Sigmoid colon (tissue), 7 donors: ENCODE measurements around the gene SNRPD3. TPM values are rescaled to one million over a fixed set of nuclear protein-coding genes. Genes with fewer than 3 reads are reported as not detected.

ENCODE experiments used
- DNase-seq: peaks from one replicate; pipeline ENCODE4 v3.0.0-alpha.2; 2019
- H3K27ac ChIP-seq, 4 donors: fragments of 200-600 bp; sonication (generic); one replicate each; pipeline ENCODE4 v1.5.1; 2016 to 2019; ENCODE audit warnings: mild to moderate bottlenecking in 1 of 4
- H3K27me3 ChIP-seq, 3 donors: fragments of 200-600 bp; sonication (generic); one replicate each; pipeline ENCODE4 v1.5.1; 2019; ENCODE audit warnings: mild to moderate bottlenecking in 1 of 3
- H3K36me3 ChIP-seq, 4 donors: fragments of 200-600 bp; sonication (generic); one replicate each; pipeline ENCODE4 v1.5.1; 2016 to 2019
- H3K4me1 ChIP-seq, 4 donors: fragments of 200-600 bp; sonication (generic); one replicate each; pipeline ENCODE4 v1.5.1; 2017 to 2019
- H3K4me3 ChIP-seq, 4 donors: fragments of 200-600 bp; sonication (generic); one replicate each; pipeline ENCODE4 v1.5.1; 2017 to 2019; ENCODE audit warnings: mild to moderate bottlenecking in 2 of 4, moderate library complexity in 1 of 4
- H3K9me3 ChIP-seq, 4 donors: fragments of 200-600 bp in 3 of 4; sonication (generic) in 3 of 4; one replicate each; pipeline versions ENCODE4 v1.5.1 to v1.6.1; 2013 to 2019
- EP300 ChIP-seq, 4 donors: sonication (generic); formaldehyde crosslinking; IDR thresholded peaks; one replicate each; pipeline ENCODE4 v1.6.1; 2017; ENCODE audit warnings: antibody characterized with exemption in 4 of 4
- POLR2A ChIP-seq, 2 donors: fragments of 450-650 bp; IDR thresholded peaks; one replicate each; pipeline ENCODE4 v1.6.1; 2016; ENCODE audit warnings: antibody characterized with exemption in 2 of 2, mild to moderate bottlenecking in 2 of 2, moderate library complexity in 2 of 2
- POLR2AphosphoS5 ChIP-seq, 4 donors: sonication (generic); formaldehyde crosslinking; IDR thresholded peaks; one replicate each; pipeline ENCODE4 v1.6.1; 2017; ENCODE audit warnings: antibody characterized with exemption in 4 of 4
- WGBS, 2 donors: extraction: QIAGEN DNeasy Blood & Tissue Kit; methylation state at CpG; one replicate each; pipeline ENCODE4 v1.1.7; 2013; 5-methylcytosine and 5-hydroxymethylcytosine counted together
- intact Hi-C: fragments of 100-400 bp; cut with DNase I; formaldehyde crosslinking; loops from one replicate; pipeline ENCODE4 v1.15.1; 2023
- polyA plus RNA-seq, 3 donors: library from polyadenylated mRNA; stranded (reverse); fragments of 200-250 nt; gene quantifications; one replicate each; pipeline ENCODE4 v1.2.3, GENCODE V29; 2013
- total RNA-seq, 4 donors: library from RNA; depleted of rRNA; stranded (reverse); fragments of >200 nt; gene quantifications; one replicate each; pipeline ENCODE4 v1.1.0, GENCODE V29; 2016
- TF ChIP-seq, protein P1 (sequence below), 4 experiments: fragments of 450-650 bp in 3 of 4; fragments of 200-600 bp in 1 of 4; IDR thresholded peaks; one replicate each; pipeline ENCODE4 v1.5.1; 2016 to 2019; ENCODE audit warnings: antibody characterized with exemption in 4 of 4, mild to moderate bottlenecking in 3 of 4, moderate library complexity in 2 of 4
- donor health status: healthy with polysubstance abuse.
- donor health status: Bipolar disorder and iron deficiency.
- donor health status: healthy.

The SNRPD3 gene
- total and polyA plus RNA-seq, 7 donors: 104 to 159 (median 140) TPM

DNA sequence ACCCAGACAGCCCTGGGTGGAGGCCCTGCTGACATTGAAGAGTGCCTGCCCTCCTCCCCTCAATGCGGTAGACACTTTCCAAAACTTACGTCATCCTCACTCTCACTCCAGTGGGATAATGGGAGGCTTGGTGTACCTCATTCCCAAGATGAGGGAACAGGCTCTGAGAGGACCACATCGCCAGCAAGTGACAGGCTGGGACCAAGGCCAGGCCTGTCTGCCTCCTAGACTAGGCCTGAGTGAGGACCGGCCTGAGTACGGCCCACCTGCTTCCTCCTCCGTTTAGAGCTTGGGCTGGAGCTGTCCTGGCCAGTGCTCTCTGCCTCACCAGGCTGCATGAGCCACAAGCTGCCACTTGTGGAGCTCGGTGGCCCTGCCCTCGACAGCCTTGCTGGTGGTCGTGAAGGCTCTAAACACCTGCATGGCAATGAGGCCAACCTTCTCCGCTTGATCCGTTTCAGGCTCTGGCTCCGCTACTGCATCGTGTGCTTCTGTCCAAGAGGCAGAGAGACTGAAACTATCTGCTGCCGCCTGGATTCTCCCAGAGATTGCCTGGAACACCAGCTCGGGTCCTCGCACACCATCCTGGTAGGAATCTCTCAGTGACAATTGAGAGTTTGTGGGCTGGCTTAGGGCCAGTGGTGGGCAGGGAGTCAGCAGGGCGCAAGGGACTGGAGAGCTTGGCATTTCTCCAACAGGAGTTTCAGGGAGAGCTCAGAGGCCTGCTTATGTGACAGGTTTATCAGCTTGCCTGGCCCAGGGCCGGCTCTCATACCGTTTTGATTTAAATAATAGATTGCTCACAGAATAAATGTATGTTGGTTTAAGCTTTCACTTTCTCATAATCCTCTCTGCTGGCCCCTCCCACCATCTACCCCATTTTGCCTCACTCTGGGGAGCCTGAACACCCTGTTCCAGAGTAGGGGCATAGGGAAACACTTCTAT lies 27.7 kb downstream of the SNRPD3 start:
- TF ChIP-seq POLR2AphosphoS5 (IDR thresholded peaks at IDR 0.05): peak in 2 of 4 donors; percentile 4 to 28
- TF ChIP-seq, protein P1, sequence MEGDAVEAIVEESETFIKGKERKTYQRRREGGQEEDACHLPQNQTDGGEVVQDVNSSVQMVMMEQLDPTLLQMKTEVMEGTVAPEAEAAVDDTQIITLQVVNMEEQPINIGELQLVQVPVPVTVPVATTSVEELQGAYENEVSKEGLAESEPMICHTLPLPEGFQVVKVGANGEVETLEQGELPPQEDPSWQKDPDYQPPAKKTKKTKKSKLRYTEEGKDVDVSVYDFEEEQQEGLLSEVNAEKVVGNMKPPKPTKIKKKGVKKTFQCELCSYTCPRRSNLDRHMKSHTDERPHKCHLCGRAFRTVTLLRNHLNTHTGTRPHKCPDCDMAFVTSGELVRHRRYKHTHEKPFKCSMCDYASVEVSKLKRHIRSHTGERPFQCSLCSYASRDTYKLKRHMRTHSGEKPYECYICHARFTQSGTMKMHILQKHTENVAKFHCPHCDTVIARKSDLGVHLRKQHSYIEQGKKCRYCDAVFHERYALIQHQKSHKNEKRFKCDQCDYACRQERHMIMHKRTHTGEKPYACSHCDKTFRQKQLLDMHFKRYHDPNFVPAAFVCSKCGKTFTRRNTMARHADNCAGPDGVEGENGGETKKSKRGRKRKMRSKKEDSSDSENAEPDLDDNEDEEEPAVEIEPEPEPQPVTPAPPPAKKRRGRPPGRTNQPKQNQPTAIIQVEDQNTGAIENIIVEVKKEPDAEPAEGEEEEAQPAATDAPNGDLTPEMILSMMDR (IDR thresholded peaks at IDR 0.05): no peak
- TF ChIP-seq EP300 (IDR thresholded peaks at IDR 0.05): no peak
- no peak for TF ChIP-seq POLR2A (IDR thresholded peaks at IDR 0.05)
- DNase-seq: no peak
- Histone ChIP-seq H3K27me3 (no peaks in the 10 kb centered on the region), H3K9me3 (no peaks in the 10 kb centered on the region), H3K4me1 (peaks cover 0 to 40% (median 23%) of the 10 kb centered on the region in 4 donors), H3K27ac (peak overlapping the region; percentile 76 to 83 (median 80)), H3K4me3 (peak overlapping the region in 3 of 4 donors; percentile 19 to 38 (median 32)), H3K36me3 (peaks cover 0 to 35% (median 7%) of the 10 kb centered on the region in 4 donors)
- whole genome bisulfite sequencing, 2 donors: 37 to 67% methylated on average over 19 of the region's 19 CpGs
- intact Hi-C loops: no loop called here

DNA sequence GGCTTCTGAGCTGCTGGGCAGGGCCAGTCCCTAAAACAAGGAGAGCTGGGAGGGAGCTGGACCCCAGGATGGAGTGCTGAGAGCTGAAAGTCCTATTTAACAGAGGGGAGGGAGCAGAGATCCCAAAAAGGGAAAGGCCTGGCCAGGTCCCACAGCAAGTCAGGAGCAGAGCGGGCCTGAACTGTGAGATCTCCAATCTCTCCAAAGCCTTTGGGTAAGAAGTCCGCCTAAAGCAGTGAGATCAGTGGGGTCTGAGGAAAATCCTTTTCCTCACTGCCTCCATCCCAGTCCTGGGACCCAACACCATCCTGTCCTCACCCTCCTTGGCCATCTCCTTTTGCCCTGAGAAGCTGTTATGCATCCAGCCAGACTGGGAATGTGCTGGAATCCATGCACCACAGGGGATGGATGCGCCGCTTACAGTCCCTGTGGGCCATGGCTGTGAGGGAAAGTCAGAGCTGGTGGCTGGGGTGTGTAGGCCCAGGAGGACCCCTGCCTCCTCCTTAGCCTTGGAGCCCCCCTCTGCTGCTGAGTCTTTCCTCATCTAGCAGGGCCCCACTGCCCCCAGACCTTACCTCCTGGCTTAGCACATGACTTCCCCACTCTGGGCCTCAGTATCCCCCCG lies 28.5 kb downstream of the SNRPD3 start:
- intact Hi-C loops: no loop called here
- Histone ChIP-seq H3K27ac (peak overlapping the region; percentile 76 to 83 (median 80)), H3K4me1 (peaks cover 0 to 32% (median 23%) of the 10 kb centered on the region in 4 donors), H3K36me3 (peaks cover 0 to 42% (median 14%) of the 10 kb centered on the region in 4 donors), H3K9me3 (no peaks in the 10 kb centered on the region), H3K27me3 (no peaks in the 10 kb centered on the region), H3K4me3 (peak overlapping the region in 2 of 4 donors; percentile 32 to 38)
- TF ChIP-seq POLR2AphosphoS5 (IDR thresholded peaks at IDR 0.05) (no peak), POLR2A (IDR thresholded peaks at IDR 0.05) (no peak), EP300 (IDR thresholded peaks at IDR 0.05) (no peak)
- TF ChIP-seq, protein P1 (IDR thresholded peaks at IDR 0.05): no peak
- DNase-seq: no peak
- WGBS, 2 donors: 93 to 96% methylated on average over 5 of the region's 5 CpGs

DNA sequence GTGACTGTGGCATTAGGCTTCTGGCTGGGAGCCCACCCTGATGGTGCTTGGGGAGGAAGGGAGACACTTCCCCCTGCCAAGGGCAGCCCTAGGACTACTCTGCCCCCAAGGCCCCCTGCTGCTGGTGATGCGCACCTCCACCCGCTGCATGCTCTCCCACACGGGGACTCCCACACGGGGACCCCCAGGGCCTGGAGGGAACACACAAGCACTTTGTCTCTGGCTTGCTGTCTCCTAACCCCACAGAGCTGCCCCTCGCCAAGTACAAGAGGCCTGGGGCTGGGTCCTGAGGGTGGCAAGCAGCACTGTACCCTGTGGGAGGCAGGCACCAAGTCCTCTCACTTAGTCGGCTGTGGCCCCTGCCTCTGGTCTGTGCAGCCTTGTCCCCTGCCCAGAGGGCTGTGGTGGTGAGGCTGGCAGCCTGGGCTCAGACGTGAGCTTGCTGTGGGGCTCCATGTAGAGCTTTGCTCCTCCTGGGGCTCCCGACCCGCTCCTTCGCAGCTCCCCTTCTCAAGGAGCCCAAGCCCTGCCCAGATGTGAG lies 29.1 kb downstream of the SNRPD3 start:
- 93% methylated on average over 10 of the region's 10 CpGs for WGBS, 2 donors
- intact Hi-C loops: no loop called here
- H3K27me3 ChIP-seq: no peaks in the 10 kb centered on the region
- H3K9me3 ChIP-seq: no peaks in the 10 kb centered on the region
- peak overlapping the region; percentile 76 to 83 (median 80) for H3K27ac ChIP-seq
- no peak for TF ChIP-seq POLR2A (IDR thresholded peaks at IDR 0.05)
- TF ChIP-seq POLR2AphosphoS5 (IDR thresholded peaks at IDR 0.05): no peak
- no peak for TF ChIP-seq EP300 (IDR thresholded peaks at IDR 0.05)
- TF ChIP-seq, protein P1 (IDR thresholded peaks at IDR 0.05): no peak
- H3K4me3 ChIP-seq: no peak overlapping the region
- no peak for DNase-seq
- H3K36me3 ChIP-seq: peaks cover 0 to 47% (median 16%) of the 10 kb centered on the region in 4 donors
- peaks cover 0 to 28% (median 21%) of the 10 kb centered on the region in 4 donors for H3K4me1 ChIP-seq

DNA sequence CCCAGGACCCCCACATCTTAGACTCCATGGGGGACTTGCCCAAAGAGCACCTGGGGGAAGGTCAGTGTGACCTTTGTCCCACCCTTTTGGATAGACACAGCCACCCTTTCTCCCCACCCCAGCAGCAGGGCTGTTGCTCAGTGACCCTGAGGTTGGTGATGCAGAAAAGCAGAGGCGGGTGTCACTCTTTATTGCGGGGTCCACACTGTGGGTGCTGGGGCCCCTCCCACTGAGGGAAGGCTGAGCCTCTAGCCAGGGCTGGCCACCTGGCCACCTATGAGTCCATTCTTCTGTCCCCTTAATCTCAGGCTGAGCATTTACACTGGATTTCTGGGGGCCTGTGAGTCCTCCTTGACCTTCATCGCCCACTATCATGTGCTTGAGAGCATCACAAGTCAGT lies 29.7 kb downstream of the SNRPD3 start:
- Histone ChIP-seq H3K4me1 (peaks cover 0 to 26% (median 21%) of the 10 kb centered on the region in 4 donors), H3K27ac (peak overlapping the region in 1 of 4 donors; percentile 76)
- intact Hi-C loops: no loop called here

More for the DNA sequence above, 29.7 kb downstream of the SNRPD3 start:
- Histone ChIP-seq H3K9me3 (no peaks in the 10 kb centered on the region), H3K27me3 (no peaks in the 10 kb centered on the region), H3K4me3 (no peak overlapping the region), H3K36me3 (peaks cover 0 to 47% (median 16%) of the 10 kb centered on the region in 4 donors)
- no peak for DNase-seq
- TF ChIP-seq, protein P1 (IDR thresholded peaks at IDR 0.05): no peak
- TF ChIP-seq EP300 (IDR thresholded peaks at IDR 0.05) (no peak), POLR2A (IDR thresholded peaks at IDR 0.05) (no peak)
- WGBS, 2 donors: 96 to 98% methylated on average over 3 of the region's 3 CpGs
